Measurements from ENCODE around the gene PLEKHH1.
"Not testable (repeated sequence)": the region's sequence is repeated elsewhere in the genome, so short reads cannot be mapped to it uniquely, and the experiment has no call there.

The PLEKHH1 gene

DNA sequence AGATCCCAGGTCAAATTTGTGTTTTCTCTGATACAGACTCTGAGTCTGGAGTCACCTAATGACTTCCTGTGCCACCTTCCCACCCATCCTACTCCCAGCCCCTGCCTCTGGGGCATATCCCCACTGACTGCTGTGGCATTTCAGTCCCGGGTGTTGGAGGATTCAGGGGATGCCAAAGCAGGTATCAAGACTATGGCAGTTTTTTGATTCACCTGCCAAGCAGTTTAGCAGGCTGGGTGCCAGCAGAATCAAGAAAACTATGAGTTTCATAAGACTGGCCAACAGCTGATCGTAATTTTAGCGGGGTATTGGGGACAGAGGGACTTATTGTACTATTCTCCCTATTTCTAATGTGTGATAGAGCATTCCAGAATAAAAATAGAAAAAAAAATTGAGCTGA lies 4.6 kb downstream of the PLEKHH1 start:
- FAIRE-seq = no peak

DNA sequence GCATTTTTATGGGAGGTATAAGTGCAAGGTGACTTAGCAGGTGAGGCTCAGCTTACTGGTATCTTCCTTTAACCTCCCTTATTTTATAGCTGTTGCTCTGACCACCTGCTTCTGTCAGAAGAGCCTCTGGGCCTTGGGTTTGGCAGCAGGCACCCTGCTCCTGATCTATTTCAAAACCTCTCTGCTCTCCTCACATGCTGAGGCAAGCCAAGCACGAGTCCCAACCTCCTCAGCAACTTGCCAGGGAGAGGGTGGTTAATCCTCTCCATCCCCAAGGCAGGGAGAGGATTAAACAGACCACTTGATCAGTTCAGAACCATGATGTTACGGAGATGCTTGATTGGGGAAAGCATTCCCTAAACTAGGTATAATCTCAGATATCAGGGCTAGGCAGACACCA lies 5.4 kb downstream of the PLEKHH1 start:
- no peak for FAIRE-seq

DNA sequence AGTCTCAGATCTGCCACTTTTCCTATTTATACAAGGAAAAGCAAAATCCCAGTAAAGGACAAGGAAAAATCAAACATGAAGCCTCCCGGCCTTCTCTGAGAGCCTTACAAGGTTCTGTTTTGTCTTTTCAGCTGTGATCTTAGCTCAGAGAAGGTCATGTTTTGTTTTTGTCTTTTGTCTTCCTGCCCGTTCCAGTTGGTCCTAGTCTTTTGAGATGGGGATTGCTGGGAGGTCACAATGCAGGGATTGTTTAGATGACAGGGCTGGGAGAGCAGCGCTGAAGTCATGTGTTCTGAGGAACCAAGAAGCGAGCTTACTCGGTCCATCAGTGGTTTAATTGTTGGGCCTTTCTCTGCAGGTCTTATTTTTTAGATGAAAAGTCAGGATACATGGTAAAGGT lies 6.0 kb downstream of the PLEKHH1 start:
- no peak for FAIRE-seq

DNA sequence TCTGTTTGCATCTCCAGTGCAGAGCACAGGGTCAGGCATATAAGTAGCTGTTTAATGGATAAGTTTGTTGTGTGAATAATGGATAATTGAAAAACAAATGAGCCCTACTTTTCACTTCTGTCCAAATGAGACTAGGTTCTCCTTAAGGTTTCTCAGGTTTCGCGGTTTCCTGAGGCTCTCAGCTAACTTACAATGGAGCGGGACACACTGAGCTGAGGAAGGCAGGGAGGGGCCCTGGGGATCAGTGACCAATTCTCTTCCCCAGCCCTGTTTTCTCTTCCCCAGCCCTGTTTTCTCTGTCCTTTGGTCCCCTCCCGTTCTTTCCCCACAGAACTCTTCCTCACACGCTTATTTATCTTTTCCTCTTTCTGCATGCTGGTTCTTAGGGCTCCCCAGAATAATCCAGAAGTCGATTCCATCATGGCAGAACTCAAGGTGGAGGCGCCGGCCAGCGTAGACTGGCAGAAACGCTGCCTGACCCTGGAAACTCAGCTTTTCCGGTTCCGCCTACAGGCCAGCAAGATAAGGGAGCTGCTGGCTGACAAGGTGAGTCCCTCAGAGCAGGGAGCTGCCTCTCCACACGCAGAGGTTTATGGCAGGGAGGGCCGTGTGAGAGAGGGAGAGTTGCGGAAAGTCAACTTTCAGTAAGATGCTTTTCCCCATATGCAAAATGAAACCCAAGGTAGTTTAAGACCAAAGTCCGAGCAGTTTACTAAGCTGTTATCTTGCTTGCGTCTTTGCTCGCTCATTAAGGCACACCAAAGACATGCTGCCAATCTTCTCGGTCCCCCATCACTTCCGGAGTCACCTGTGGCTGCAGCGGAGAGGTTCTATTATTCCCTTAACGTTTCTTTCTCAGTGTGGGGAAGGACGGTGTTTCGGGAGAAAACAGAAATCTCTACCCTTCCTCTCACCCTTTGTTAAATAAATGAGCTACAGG lies 8.6 kb downstream of the PLEKHH1 start:
- FAIRE-seq = no peak

GRCh38 chr14:67542620-67543019 lies 9.5 kb downstream of the PLEKHH1 start:
- FAIRE-seq = not testable (repeated sequence)

DNA sequence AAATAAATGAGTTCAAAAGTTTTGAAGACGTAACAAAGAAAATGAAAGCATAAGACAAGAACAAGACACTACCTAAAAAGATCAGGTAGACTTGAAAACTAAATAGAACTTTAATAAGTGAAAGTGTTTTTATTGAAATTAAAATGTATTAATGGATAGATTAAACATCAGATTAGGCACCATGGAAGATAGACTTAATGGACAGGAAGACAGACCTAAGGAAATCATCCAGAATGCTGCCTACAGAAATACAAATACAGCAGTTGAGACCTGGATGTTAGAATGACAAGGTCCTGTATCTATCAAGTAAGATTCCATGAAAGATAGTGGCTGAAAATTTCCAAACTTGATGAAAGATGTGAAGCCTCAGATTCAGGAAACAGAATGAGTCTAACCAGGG lies 11.5 kb downstream of the PLEKHH1 start:
- no peak for FAIRE-seq

DNA sequence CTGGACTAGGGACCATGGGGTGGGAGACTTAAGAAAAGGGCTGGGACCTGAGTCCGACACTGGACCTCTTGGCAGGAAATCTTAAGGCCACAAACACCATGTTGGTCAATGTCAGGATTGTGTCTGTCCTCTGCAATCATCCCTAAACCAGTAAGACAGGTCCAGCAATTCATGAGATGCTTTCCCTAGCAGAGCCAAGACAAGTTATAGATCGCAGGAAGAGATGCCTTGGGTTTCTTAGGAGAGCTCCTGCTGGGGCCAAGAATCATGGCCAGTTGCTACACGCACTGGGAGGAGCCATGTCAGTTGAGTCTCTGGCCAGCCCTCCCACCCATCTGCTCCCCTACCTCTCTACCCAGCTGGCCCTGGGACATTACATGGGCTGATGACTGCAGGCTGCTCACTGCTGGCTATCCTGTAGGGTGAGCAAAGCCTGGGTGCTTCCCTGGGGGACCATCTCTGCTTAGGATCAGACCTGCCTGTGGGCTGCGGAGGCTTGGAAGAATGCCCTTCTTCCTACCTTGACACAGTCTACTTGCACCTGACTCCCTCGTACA lies 14.2 kb downstream of the PLEKHH1 start:
- FAIRE-seq = no peak

GRCh38 chr14:67549734-67550133 lies 16.6 kb downstream of the PLEKHH1 start:
- no peak for FAIRE-seq

GRCh38 chr14:67551123-67551522 lies 18.0 kb downstream of the PLEKHH1 start:
- no peak for FAIRE-seq

DNA sequence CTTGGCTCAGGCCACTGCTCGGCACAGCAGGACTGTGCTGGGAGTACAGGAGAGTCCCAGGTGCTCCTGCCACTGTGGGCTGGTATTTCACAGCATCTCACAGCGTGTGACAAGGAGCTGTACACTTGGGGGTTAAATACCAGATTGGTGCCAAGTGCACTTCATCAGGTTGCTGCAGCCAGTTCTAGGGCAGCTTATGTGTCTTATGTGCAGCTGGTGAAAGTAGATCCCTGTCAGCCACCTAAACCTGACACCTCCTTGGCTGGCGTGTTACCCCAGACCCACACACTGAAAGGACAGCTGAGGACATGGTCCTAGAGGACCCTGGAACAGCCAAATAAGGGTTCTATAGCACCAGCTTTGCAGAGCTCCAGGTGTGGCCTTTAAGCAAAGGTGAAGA lies 18.9 kb downstream of the PLEKHH1 start:
- no peak for FAIRE-seq

- no peak for FAIRE-seq
Measured at GRCh38 chr14:67553547-67553946, 20.5 kb downstream of the PLEKHH1 start.

GRCh38 chr14:67554341-67554740 lies 21.3 kb downstream of the PLEKHH1 start:
- FAIRE-seq = no peak

DNA sequence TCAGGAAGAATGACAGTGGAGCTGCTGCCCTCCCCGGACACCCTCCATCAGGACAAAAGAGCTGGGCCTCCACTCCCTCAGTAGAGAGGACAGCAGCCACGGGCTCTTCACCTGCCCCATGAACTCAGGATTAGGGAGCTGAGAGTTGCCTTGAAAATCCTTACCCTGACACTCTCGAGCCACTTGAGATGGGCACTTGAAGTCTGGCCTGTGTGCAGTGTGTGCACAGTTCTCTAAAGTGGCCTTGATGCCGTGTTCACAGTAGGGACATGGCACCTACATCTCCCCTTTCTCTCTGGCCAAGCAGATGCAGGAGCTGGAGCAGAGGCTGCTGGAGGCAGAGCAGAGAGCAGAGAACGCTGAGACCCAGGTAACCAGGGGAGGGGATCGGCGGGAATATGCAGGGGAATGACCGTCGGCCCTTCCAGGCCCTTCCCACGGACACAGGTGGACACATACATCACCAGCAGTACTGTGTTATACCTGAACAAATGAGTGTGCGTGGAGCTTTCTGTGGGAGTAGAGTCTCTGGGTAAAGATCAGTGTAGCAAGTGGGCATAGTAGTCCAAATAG lies 22.5 kb downstream of the PLEKHH1 start:
- no peak for FAIRE-seq

DNA sequence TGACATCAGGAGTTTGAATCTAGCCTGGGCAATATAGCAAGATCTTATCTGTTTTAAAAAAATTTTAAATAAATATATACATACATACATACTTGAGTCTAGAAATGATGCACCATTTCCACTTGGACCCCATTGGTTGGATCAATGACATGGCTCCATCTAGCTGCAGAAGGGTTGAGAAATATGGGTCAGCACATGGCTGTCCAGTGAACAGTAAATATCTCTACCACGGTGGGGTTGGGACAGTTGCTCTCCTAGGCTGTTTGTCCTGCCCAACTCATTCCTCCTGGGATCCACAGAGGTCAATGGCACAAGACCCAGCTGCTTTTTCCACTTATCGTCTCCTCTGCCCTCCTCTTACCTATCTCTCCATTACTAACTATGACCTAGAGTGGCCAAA lies 23.6 kb downstream of the PLEKHH1 start:
- FAIRE-seq = no peak

- no peak for FAIRE-seq
Measured at GRCh38 chr14:67557118-67557517, 24.0 kb downstream of the PLEKHH1 start.

DNA sequence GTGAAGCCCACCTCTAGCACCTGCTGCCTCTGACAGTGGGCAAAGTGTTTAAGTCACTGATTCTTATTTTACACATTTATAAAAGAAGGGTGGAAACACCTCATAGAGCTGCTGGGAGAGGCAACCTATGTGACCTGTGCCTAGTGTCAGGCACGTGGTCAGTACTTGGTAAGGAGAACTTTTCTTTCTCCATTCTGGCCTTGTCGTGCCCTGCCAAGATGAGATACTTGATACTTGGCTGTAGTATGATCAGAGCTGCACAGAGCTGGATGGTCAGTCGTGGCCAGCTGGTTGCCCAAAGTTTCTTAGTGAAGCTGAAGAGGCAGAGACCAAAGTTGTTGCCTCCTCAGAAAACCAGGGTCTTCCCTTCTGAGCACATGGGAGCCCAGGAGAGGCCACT lies 24.6 kb downstream of the PLEKHH1 start:
- no peak for FAIRE-seq

GRCh38 chr14:67559639-67560038 lies 26.5 kb downstream of the PLEKHH1 start:
- no peak for FAIRE-seq

DNA sequence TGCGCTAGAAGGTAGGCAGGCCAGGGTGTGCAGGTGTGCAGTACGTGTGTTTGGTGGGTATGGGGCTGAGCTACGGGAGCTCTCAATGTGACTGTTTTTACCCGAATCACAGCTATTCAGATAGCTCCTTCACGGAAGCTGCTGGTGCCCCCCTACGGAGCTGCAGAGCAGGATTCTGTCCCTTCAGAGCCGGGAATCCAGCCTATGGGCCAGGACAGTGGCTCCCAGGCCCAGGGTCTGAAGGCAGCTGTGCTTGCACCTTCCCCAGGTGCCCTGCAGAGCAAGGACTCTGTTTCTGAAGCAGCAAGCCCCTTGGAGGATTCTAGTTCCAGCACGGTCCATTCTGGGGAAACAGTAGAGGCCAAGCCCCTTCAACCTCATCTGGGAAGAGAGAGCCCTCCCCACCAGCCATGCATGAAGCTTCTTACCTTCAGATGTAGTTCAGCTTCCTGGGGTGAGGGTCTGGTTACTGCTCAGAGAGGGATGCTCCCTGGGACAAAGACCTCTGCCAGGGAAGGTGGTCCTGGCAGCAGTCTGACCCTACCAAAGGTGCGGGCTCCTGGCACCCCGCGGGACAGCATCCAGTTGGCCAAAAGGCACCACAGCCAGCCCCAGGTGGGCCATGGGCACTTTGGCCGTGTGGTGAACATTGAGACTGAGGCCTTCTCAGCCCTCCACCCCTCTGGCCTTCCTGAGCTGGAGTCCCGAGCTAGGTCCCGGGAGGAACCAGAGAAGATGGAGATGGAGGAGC lies 29.1 kb downstream of the PLEKHH1 start:
- FAIRE-seq = no peak

GRCh38 chr14:67562776-67563150 lies 29.7 kb downstream of the PLEKHH1 start:
- FAIRE-seq = no peak

- no peak for FAIRE-seq
Measured at GRCh38 chr14:67564236-67564635, 31.1 kb downstream of the PLEKHH1 start.

GRCh38 chr14:67566908-67567307 lies 33.8 kb downstream of the PLEKHH1 start:
- no peak for FAIRE-seq

DNA sequence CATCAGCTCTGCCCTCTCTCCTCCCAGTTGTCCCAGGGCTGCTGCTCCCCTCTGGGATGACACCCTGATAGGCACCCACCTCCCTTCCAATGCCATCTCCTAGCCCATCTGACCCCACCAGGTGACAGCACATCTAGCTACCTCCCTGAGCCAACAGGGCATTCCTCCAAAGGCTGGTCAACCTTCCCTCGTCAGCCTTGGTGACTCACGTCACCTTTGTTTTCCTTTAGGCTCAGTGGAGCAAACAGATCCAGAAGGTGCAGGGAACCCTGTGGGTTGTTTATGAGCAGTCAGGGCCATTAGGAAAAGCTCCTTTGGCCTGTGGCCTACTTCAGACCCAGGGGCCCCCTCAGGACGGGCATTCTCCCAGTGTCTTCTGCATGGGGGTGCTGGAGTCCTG lies 34.6 kb downstream of the PLEKHH1 start:
- FAIRE-seq = no peak

DNA sequence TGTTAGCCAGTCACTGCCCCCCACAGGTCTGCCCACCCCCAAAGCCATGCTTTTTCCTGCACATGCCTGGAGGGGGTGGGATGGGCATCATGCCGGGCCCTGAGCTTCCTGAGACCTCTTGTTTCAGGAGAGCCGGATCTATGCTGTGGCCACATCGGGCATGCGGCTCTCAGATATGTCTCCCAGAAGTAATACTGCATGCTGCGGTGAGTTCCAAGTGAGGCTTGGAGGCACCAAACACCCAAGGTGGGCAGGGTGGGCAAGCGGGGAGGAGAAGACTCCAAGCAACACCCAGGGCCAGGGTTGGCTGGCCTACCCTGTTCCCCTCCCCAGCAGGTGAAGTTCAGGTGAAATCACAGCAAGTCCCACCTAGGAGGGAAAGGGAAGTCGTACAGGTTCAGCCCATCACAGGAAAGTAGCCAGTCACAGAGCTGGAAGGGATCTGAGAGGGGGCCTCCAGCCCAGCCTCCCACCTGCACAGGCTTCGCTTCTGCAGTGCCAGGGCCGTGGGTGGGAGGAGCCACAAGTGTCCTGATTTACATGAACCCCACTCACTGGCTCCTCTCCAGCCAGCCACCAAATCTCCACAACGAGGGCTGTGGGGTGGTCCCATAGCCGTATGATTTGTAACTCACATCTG lies 36.0 kb downstream of the PLEKHH1 start:
- FAIRE-seq = no peak

Measured in TTC549 (cell line).